Loucy (cell line): ENCODE results near the gene STAT3.
"Not testable (repeated sequence)": the region's sequence is repeated elsewhere in the genome, so short reads cannot be mapped to it uniquely, and the experiment has no call there.

Source experiments
- H2AFZ ChIP-seq: fragments of 200-600 bp; sonication (generic); 2 replicates; pipeline ENCODE4 v1.6.0; 2016; ENCODE audit warnings: antibody characterized with exemption, mild to moderate bottlenecking, low read length, moderate library complexity
- H3F3A ChIP-seq: fragments of 200-600 bp; 2 replicates; pipeline ENCODE4 v1.6.0; 2016; ENCODE audit warnings: antibody characterized with exemption, low read depth, mild to moderate bottlenecking
- H3K27me3 ChIP-seq: fragments of 200-600 bp; sonication (generic); 2 replicates; pipeline ENCODE4 v1.6.1; 2014; ENCODE audit warnings: low read length, mild to moderate bottlenecking; ENCODE audit not compliant: insufficient read depth, poor library complexity, severe bottlenecking
- H3K36me3 ChIP-seq: fragments of 200-600 bp; sonication (generic); 2 replicates; pipeline ENCODE4 v1.6.1; 2016; ENCODE audit warnings: low read length; ENCODE audit not compliant: insufficient read depth
- H3K4me1 ChIP-seq: fragments of 200-600 bp; sonication (generic); 2 replicates; pipeline ENCODE4 v1.5.1; 2014; ENCODE audit warnings: low read length, mild to moderate bottlenecking; ENCODE audit not compliant: insufficient read depth, poor library complexity, severe bottlenecking
- H3K4me2 ChIP-seq: fragments of 200-600 bp; sonication (generic); 2 replicates; pipeline ENCODE4 v1.6.0; 2014; ENCODE audit warnings: antibody characterized with exemption, low read length, low read depth, mild to moderate bottlenecking; ENCODE audit not compliant: poor library complexity, severe bottlenecking
- H3K4me3 ChIP-seq: fragments of 200-600 bp; sonication (generic); 2 replicates; pipeline ENCODE4 v1.5.1; 2014; ENCODE audit warnings: low read length, mild to moderate bottlenecking, mixed read lengths; ENCODE audit not compliant: poor library complexity, severe bottlenecking
- H3K79me2 ChIP-seq: fragments of 200-600 bp; sonication (generic); 2 replicates; pipeline ENCODE4 v1.6.1; 2014; ENCODE audit warnings: low read length; ENCODE audit not compliant: insufficient read depth
- H3K9ac ChIP-seq: fragments of 200-600 bp; sonication (generic); 2 replicates; pipeline ENCODE4 v1.6.0; 2014; ENCODE audit warnings: mild to moderate bottlenecking, low read depth, low read length, moderate library complexity; ENCODE audit not compliant: poor library complexity, severe bottlenecking
- H3K9me2 ChIP-seq: fragments of 200-600 bp; sonication (generic); replicated peaks from 2 replicates; pipeline ENCODE4 v1.6.1; 2016; ENCODE audit warnings: low read depth, low read length, mixed read lengths
- H3K9me3 ChIP-seq: fragments of 200-600 bp; sonication (generic); 2 replicates; pipeline ENCODE4 v1.6.1; 2014; ENCODE audit warnings: mild to moderate bottlenecking, antibody characterized with exemption, low read length, low read depth; ENCODE audit not compliant: insufficient read depth
- H4K20me1 ChIP-seq: fragments of 200-600 bp; sonication (generic); 2 replicates; pipeline ENCODE4 v1.6.0; 2014; ENCODE audit warnings: antibody characterized with exemption, low read length, mild to moderate bottlenecking; ENCODE audit not compliant: insufficient read depth, poor library complexity, severe bottlenecking
- CTCF ChIP-seq: fragments of 200-600 bp; sonication (generic); conservative IDR thresholded peaks from 2 replicates; pipeline ENCODE4 v1.5.1; 2014; ENCODE audit warnings: mild to moderate bottlenecking, antibody characterized with exemption, low read length
- EZH2phosphoT487 ChIP-seq: fragments of 200-600 bp; IDR thresholded peaks from 2 replicates; pipeline ENCODE4 v1.6.1; 2018; ENCODE audit warnings: antibody characterized with exemption, mild to moderate bottlenecking, moderate library complexity, borderline replicate concordance

The STAT3 gene

GRCh38 chr17:42399948-42400843, 12.0 kb upstream of the STAT3 start:
- no peaks in the 10 kb centered on the region for H3K27me3 ChIP-seq
- no peaks in the 10 kb centered on the region for H3K79me2 ChIP-seq
- peak overlapping the region; percentile 1 for H3K4me2 ChIP-seq
- peak overlapping the region; percentile 65 for H2AFZ ChIP-seq
- H3K9ac ChIP-seq, result peak overlapping the region; percentile 29
- H4K20me1 ChIP-seq, result no peaks in the 10 kb centered on the region
- TF ChIP-seq EZH2phosphoT487 (no peak), CTCF (no peak)
- H3F3A ChIP-seq, result no peaks in the 10 kb centered on the region
- no peak overlapping the region for H3K4me3 ChIP-seq
- H3K9me3 ChIP-seq, result no peaks in the 10 kb centered on the region
- H3K4me1 ChIP-seq, result peaks cover 25% of the 10 kb centered on the region
- H3K36me3 ChIP-seq, result no peaks in the 10 kb centered on the region
- no peaks in the 10 kb centered on the region for H3K9me2 ChIP-seq

- no peaks in the 10 kb centered on the region for H4K20me1 ChIP-seq
- H3K79me2 ChIP-seq, result no peaks in the 10 kb centered on the region
- no peak for TF ChIP-seq CTCF
- TF ChIP-seq EZH2phosphoT487, result no peak
- H3K4me1 ChIP-seq, result peaks cover 25% of the 10 kb centered on the region
- H3K4me2 ChIP-seq, result no peak overlapping the region
- no peaks in the 10 kb centered on the region for H3K36me3 ChIP-seq
- no peaks in the 10 kb centered on the region for H3K9me3 ChIP-seq
- no peak overlapping the region for H3K4me3 ChIP-seq
- no peak overlapping the region for H3K9ac ChIP-seq
- no peak overlapping the region for H2AFZ ChIP-seq
- no peaks in the 10 kb centered on the region for H3K9me2 ChIP-seq
- no peaks in the 10 kb centered on the region for H3F3A ChIP-seq
- no peaks in the 10 kb centered on the region for H3K27me3 ChIP-seq
Observed at GRCh38 chr17:42399121-42399520, 10.9 kb upstream of the STAT3 start.

GRCh38 chr17:42395601-42396000, 7.4 kb upstream of the STAT3 start:
- H3K27me3 ChIP-seq, H3F3A ChIP-seq, H3K4me3 ChIP-seq, H3K36me3 ChIP-seq, H2AFZ ChIP-seq, H3K9ac ChIP-seq, H3K9me2 ChIP-seq, H4K20me1 ChIP-seq, H3K79me2 ChIP-seq, H3K4me2 ChIP-seq, H3K4me1 ChIP-seq, H3K9me3 ChIP-seq: not testable (repeated sequence)

GRCh38 chr17:42394838-42395237, 6.6 kb upstream of the STAT3 start:
- Histone ChIP-seq H3K4me3 (no peak overlapping the region), H3K9me2 (no peaks in the 10 kb centered on the region), H3K9me3 (no peaks in the 10 kb centered on the region), H3K27me3 (no peaks in the 10 kb centered on the region), H3K79me2 (no peaks in the 10 kb centered on the region), H3F3A (no peaks in the 10 kb centered on the region), H3K4me1 (peaks cover 1% of the 10 kb centered on the region), H2AFZ (no peak overlapping the region), H3K36me3 (no peaks in the 10 kb centered on the region), H4K20me1 (no peaks in the 10 kb centered on the region), H3K4me2 (no peak overlapping the region), H3K9ac (no peak overlapping the region)
- TF ChIP-seq EZH2phosphoT487 (no peak), CTCF (no peak)
